ENCODE data around the gene TNPO2.
A peak's percentile ranks its signal among the peaks of the same experiment; 100 is the strongest.
"Not testable (repeated sequence)": the region's sequence is repeated elsewhere in the genome, so short reads cannot be mapped to it uniquely, and the experiment has no call there.

TNPO2 gene

DNA sequence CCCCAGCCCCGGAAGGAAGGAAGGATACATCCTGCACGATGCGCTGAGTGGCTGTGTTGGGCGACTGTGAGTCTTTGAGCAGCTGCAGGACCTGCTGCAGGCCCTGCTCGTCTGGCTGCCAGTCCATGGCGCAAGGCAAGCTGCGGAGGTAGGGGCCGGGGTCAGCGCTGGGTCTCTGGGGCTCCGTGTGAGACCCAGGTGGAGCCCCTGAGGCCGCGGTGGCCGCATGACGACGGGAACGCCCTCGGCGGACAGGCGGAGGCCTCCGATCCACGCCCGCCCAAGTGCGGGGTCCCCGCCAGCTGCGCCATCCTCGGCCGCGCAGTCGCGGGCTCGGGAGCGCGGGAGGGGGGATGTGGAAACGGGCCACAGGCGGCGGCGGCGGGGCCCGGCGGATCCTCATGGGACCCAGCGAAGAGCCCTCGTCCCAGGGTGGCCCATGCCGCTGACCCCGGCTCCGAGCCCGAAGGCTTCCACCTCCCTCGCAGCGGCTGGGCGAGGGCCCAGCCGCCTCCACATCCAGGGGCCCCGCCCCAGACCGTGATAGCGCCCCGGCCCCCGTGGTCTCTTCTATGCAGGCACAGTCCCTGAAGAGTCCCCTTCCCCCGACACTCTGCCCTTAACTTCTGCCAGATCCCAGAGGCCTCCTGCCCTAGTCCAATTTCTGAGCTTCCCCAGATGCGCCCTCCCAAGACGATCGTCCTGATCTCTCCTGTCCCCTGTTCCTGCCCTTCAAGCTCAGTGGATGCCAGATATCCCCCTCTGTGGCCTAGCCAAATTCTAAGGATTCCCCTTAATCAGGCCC, 2.7 kb downstream of the TNPO2 start:
- DNase-seq (ENCODE audit: low read depth in 2 of 2) = peak; percentile 27 to 35
- H3K4me3 ChIP-seq (replicated peaks in 1 of 2; ENCODE audit: low read depth in 2 of 2, low read length in 2 of 2) = peak overlapping the region; percentile 69 to 78
- TF ChIP-seq CTCF (IDR thresholded peaks at IDR 0.05; ENCODE audit: low read depth, low read length) = no peak

GRCh38 chr19:12720296-12720695, 3.4 kb downstream of the TNPO2 start:
- TF ChIP-seq CTCF (IDR thresholded peaks at IDR 0.05; ENCODE audit: low read depth, low read length) = no peak
- DNase-seq (ENCODE audit: low read depth in 2 of 2) = no peak
- peak overlapping the region; percentile 69 to 78 for H3K4me3 ChIP-seq (replicated peaks in 1 of 2; ENCODE audit: low read depth in 2 of 2, low read length in 2 of 2)

GRCh38 chr19:12715929-12716328, 7.8 kb downstream of the TNPO2 start:
- TF ChIP-seq CTCF (IDR thresholded peaks at IDR 0.05; ENCODE audit: low read depth, low read length) = no peak
- no peak overlapping the region for H3K4me3 ChIP-seq (replicated peaks in 1 of 2; ENCODE audit: low read depth in 2 of 2, low read length in 2 of 2)
- DNase-seq (ENCODE audit: low read depth in 2 of 2) = no peak

- TF ChIP-seq CTCF (IDR thresholded peaks at IDR 0.05; ENCODE audit: low read depth, low read length) = no peak
- H3K4me3 ChIP-seq (replicated peaks in 1 of 2; ENCODE audit: low read depth in 2 of 2, low read length in 2 of 2) = no peak overlapping the region
- no peak for DNase-seq (ENCODE audit: low read depth in 2 of 2)
Observed at GRCh38 chr19:12715102-12715501, 8.6 kb downstream of the TNPO2 start.

DNA sequence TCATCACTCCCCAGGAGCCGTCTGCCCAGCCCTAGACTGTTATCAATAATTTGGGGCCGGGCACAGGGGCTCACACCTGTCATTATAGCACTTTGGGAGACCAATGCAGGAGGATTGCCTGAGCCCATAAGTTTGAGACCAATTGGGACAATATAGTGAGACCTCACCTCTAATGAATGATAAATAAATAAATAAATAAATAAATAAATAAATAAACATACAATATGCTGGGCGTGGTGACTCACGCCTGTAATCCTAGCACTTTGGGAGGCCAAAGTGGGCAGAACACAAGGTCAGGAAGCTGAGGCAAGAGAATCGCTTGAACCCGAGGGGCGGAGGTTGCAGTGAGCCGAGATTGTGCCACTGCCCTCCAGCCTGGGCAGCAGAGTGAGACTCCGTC, 10.4 kb downstream of the TNPO2 start:
- not testable (repeated sequence) for DNase-seq (ENCODE audit: low read depth in 2 of 2)

DNA sequence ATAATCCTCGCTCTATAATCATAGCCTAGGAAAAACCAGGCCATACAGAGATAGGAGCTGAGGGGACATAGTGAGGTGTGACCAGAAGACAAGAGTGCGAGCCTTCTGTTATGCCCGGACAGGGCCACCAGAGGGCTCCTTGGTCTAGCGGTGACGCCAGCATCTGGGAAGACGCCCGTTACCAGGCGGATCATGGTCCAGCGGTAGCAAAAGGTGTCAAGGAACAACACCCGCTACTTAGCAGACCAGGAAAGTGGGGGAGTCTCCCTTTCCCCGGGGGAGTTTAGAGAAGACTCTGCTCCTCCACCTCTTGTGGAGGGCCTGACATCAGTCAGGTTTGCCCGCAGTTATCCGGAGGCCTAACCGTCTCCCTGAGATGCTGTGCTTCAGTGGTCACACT, 11.7 kb downstream of the TNPO2 start:
- not testable (repeated sequence) for H3K4me3 ChIP-seq (replicated peaks in 1 of 2; ENCODE audit: low read depth in 2 of 2, low read length in 2 of 2); DNase-seq (ENCODE audit: low read depth in 2 of 2)

More for the DNA sequence above, 10.4 kb downstream of the TNPO2 start:
- not testable (repeated sequence) for H3K4me3 ChIP-seq (replicated peaks in 1 of 2; ENCODE audit: low read depth in 2 of 2, low read length in 2 of 2)

DNA sequence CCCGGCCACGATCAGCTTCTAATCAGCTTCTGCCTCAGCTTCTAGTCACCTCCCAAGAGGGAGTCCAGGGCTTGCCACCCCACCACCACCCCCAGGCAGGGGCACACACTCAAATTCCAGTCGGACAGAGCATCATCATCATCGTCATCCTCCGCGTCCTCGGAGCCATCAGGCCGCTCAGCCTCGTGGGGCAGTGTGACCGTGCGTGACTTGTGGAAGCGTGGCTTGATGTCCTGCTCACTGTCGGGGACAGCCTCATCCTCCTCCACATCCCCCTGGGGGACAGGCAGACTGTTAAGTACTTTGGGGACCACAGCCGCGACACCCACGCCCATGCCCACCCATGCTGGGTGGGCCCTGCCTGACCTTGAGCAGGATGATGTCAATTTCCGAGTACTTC, 12.5 kb downstream of the TNPO2 start:
- no peak overlapping the region for H3K4me3 ChIP-seq (replicated peaks in 1 of 2; ENCODE audit: low read depth in 2 of 2, low read length in 2 of 2)
- no peak for DNase-seq (ENCODE audit: low read depth in 2 of 2)
- TF ChIP-seq CTCF (IDR thresholded peaks at IDR 0.05; ENCODE audit: low read depth, low read length) = no peak

DNA sequence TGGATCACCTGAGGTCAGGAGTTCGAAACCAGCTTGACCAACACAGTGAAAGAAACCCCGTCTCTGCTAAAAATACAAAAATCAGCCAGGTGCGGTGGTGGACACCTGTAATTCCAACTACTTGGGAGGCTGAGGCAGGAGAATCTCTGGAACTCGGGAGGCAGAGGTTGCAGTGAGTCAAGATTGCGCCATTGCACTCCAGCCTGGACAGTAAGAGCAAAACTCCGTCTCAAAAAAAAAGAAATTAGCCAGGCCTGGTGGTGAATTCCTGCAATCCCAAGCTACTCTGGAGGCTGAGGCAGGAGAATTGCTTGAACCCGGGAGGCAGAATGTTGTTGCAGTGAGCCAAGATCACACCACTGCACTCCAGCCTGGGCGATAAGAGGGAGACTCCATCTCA, 15.1 kb downstream of the TNPO2 start:
- no peak for TF ChIP-seq CTCF (IDR thresholded peaks at IDR 0.05; ENCODE audit: low read depth, low read length)
- H3K4me3 ChIP-seq (replicated peaks in 1 of 2; ENCODE audit: low read depth in 2 of 2, low read length in 2 of 2) = no peak overlapping the region
- DNase-seq (ENCODE audit: low read depth in 2 of 2) = no peak

Measured in cardiac fibroblast (primary cell).